NCI-H2196 (cell line): ENCODE data around the gene XYLB.

Experiments
- DNase-seq: peaks from one replicate; lab custom pipeline; 2025; ENCODE audit not compliant: unreplicated experiment; lab: John Stamatoyannopoulos, UW

XYLB gene

DNA sequence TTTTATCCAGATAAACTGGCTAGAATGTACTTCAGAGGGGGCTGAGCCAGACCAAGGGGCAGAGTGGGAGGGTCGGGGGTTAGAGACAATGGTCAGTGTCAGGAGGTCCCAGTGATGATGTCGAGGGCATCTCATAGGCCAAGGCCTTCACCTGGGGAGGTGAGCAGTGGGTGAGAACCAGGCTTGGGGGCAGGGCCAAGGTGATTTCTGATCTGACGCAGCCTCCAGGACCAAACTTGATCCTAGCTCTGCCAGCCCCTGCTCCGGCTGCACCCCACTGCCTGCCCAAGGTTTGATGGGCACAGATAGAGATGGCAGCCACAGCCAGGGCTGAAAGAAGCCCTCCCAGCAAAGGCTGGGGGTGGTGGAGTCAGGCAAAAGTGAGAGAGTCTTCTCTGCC, 14.9 kb downstream of the XYLB start:
- no peak for DNase-seq

- DNase-seq, result no peak
These were observed 16.2 kb downstream of the XYLB start for GRCh38 chr3:38362825-38363224.

- no peak for DNase-seq
These were observed 18.3 kb downstream of the XYLB start for GRCh38 chr3:38364721-38365400.

DNA sequence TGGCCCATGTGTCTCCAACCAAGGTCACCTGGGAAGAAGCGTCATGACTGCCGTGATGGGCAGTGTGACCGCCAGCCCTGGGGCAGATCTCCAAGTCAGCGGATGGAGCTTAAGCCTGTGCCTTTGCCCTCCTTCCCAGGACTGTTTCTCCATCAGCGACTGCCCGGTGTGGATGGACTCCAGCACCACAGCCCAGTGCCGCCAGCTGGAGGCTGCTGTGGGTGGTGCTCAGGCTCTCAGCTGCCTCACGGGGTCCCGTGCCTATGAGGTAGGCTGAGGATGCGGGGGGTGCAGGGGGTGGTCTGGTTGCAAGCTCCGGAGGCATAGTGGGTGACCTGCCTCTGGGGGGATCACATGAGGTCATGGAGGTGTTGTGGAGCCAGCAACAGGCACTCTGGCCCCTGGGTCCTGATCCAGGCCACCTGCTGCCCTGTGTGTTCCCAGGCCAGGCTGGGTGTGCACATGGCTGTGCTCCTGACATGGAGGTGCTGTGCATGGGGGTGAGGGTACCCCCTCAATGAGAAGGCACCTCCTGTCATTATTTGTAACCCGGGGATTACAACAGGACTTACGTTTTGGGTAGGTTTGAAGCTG, 19.0 kb downstream of the XYLB start:
- no peak for DNase-seq

GRCh38 chr3:38366082-38366481, 19.5 kb downstream of the XYLB start:
- no peak for DNase-seq

DNA sequence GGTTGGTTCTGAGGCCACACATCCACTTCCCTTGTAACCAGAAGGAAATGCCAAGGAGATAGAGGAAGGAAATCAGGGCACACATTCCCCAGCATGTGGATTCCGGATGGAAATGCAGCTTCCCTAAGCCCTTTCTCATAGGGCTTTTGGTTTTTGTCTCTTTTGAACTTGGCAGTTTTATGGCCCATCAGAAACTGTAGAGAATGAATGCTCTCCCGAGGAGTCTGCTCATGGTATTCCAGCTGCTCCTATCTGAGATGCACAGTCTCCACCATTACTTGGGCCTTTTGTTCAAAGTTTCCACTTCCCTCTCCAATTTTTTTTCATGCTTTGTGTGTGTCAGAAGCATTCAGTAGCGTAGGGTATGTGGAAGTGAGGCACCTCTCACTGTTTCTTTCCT, 21.2 kb downstream of the XYLB start:
- no peak for DNase-seq

DNA sequence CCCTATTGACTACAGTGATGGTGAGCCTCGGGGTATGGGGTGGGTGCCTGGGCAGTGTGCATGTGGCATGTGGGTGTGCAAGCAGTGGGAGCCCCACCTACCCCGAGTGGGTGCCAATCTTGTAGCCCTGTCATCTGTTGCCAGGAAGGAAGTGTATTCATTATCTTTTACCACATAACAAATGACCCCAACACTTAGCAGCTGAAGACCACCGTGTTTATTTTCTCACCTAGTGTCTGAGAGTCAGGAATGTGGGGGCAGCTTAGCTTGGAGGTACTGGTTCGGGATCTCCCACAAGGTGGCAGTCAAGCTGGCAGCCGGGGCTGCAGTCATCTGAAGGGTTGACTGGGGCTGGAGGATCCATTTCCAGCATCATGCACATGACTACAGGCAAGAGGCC, 21.7 kb downstream of the XYLB start:
- no peak for DNase-seq

DNA sequence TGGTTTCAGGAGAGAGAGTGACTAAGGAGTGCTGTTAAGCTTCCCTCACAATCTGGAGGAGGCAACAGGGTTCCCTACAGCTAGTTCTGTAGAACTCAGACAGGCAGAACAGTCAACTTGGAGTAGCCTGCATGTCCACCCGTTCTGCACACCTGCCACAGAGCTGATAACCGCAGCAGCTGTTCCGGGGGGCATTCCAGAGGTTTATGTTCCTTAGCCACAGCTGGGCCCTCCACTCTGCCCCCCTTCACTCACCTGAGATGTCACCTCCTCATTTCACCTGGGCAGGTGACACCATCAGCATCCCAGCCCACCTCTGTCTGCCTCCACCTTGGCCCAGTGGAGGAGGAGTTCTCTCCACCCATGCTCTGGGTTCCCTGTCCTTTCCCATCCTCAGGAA, 22.6 kb downstream of the XYLB start:
- no peak for DNase-seq

GRCh38 chr3:38370149-38370548, 23.6 kb downstream of the XYLB start:
- no peak for DNase-seq

DNA sequence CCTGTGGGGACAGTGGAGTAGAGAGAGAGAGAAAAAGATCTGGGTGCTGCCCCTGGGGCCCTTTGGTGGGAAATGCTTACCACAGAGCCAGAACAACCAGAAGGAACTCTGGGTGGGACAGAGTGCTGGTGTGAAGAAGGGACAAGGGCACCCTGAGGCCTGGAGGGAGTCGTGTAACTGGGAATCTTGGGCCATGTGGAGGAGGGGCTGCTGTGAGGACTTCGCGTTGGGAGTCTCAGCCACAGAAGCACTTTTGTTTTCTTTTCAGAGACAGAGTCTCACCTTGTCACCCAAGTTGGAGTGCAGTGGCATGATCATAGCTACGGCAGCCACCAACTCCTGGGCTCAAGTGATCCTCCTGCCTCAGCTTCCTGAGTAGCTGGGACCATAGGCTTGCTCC, 24.3 kb downstream of the XYLB start:
- no peak for DNase-seq

- no peak for DNase-seq
These were observed 25.1 kb downstream of the XYLB start for GRCh38 chr3:38371541-38372213.

DNA sequence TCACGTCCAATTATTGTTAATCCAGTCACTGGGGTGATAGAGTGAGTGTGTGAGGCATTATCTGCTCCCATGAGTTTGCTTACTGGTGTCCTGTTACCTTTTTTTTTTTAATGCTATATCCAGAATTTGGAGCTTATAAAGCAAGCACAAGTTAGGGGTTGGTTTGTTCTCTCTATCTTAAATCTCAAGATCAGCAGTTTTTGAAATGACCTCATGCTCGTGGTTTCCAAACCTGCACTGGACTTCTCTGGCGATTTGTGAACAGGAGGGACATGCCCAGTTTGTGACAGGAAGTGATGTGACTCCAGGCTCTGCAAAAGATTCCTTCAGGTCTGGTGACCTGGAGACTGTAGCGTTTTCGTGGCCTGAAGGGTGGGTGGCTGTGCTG, 25.6 kb downstream of the XYLB start:
- DNase-seq, result no peak

GRCh38 chr3:38374221-38374620, 27.6 kb downstream of the XYLB start:
- DNase-seq, result no peak

- DNase-seq, result no peak
These were observed 28.5 kb downstream of the XYLB start for GRCh38 chr3:38375072-38375471.

GRCh38 chr3:38375488-38376097, 29.0 kb downstream of the XYLB start:
- no peak for DNase-seq

- DNase-seq, result no peak
These were observed 29.7 kb downstream of the XYLB start for GRCh38 chr3:38376098-38376816.

GRCh38 chr3:38379201-38379770, 32.7 kb downstream of the XYLB start:
- DNase-seq, result no peak

DNA sequence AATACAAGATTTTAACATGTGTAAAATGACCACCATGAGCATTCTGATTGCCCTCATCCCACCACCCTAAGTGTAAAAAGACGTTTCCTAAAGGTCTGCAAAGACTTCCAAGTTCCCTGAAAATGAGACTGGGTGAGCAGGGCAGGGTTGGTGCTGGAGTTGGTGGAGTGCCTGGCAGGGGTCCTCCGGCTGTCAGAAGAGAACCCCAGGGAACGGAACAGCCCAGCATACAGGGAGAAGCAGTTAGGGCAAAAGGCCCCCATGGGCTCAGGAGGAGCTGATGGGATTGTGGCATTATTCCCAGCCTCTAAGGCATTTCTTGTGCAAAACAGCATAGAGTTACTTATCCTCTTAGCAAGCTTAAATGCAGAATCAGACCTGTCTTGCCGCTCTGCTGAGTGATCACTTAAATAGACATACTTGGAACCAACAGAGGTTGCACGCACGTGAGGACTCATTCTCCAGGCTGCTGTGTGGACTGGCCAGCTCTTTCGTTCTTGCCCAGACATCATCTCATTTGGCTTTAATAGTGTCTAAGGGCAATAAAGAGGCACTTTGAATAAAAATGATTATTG, 36.0 kb downstream of the XYLB start:
- DNase-seq, result no peak

GRCh38 chr3:38383156-38383875, 36.7 kb downstream of the XYLB start:
- DNase-seq, result no peak
